Ovary (tissue), 9 donors: ENCODE measurements around the gene ADAMTS17. TPM values are rescaled to one million over a fixed set of nuclear protein-coding genes. Genes with fewer than 3 reads are reported as not detected.

Experiments
- DNase-seq, 5 donors: peaks; one replicate each; pipeline ENCODE4 v3.0.0-alpha.2; 2019 to 2020
- H3K27ac ChIP-seq, 2 donors: fragments of 200-600 bp; one replicate each; pipeline versions ENCODE4 v1.5.1 to v1.8.0; 2019 to 2022
- H3K27me3 ChIP-seq: fragments of 200-600 bp; one replicate; pipeline ENCODE4 v1.8.0; 2022
- H3K36me3 ChIP-seq: fragments of 200-600 bp; sonication (generic); one replicate; pipeline ENCODE4 v1.5.1; 2019
- H3K4me1 ChIP-seq: one replicate; pipeline ENCODE4 v1.8.1; 2013; ENCODE audit warnings: mild to moderate bottlenecking, moderate library complexity; ENCODE audit not compliant: insufficient read depth
- H3K4me3 ChIP-seq: fragments of 200-600 bp; sonication (generic); one replicate; pipeline ENCODE4 v1.5.1; 2017
- H3K9me3 ChIP-seq, 2 donors: fragments of 200-600 bp in 1 of 2; sonication (generic) in 1 of 2; one replicate each; pipeline versions ENCODE4 v1.5.1 to v1.8.1; 2013 to 2019; ENCODE audit warnings: mild to moderate bottlenecking in 1 of 2, moderate library complexity in 1 of 2
- EP300 ChIP-seq: sonication (generic); formaldehyde crosslinking; IDR thresholded peaks from one replicate; pipeline ENCODE4 v1.6.1; 2017; ENCODE audit warnings: antibody characterized with exemption
- POLR2A ChIP-seq: fragments of 450-650 bp; IDR thresholded peaks from one replicate; pipeline ENCODE4 v1.6.1; 2017; ENCODE audit warnings: antibody characterized with exemption, mild to moderate bottlenecking, moderate library complexity
- WGBS, 3 donors: extraction: QIAGEN DNeasy Blood & Tissue Kit in 1 of 3; methylation state at CpG; one replicate each; pipeline versions ENCODE4 v1.1.5 to v1.1.7; 2013 to 2017; 5-methylcytosine and 5-hydroxymethylcytosine counted together
- intact Hi-C, 4 donors: fragments of 100-400 bp; cut with DNase I; formaldehyde crosslinking; loops; one replicate each; pipeline versions ENCODE4 v1.11.0 to v1.15.1; 2022 to 2023
- polyA plus RNA-seq, 2 donors: library from polyadenylated mRNA; stranded (reverse); fragments of 200-250 nt in 1 of 2; fragments of 350-450 nt in 1 of 2; fragmentation: Illumina TruSeq in 1 of 2; extraction: RNeasy Lipid Tissue Mini Kit (QIAGEN cat#74804) in 1 of 2; gene quantifications; one replicate each; pipeline ENCODE4 v1.2.3, GENCODE V29; 2013 to 2014
- total RNA-seq, 7 donors: library from RNA; depleted of rRNA in 2 of 7; stranded (reverse); fragments of >200 nt in 2 of 7; fragmentation: NEBNext Ultra II Directional in 3 of 7; extraction: Animal tissue kit (Norgen Biotek cat#: 25700) in 3 of 7; gene quantifications; one replicate each; pipeline versions ENCODE4 v1.1.0 to v1.2.4, GENCODE V29; 2016 to 2023
- TF ChIP-seq, protein P1 (sequence below), 3 donors: fragments of 450-650 bp in 2 of 3; fragments of 200-600 bp in 1 of 3; IDR thresholded peaks; one replicate each; pipeline versions ENCODE4 v1.5.1 to v1.8.0; 2016 to 2022; ENCODE audit warnings: antibody characterized with exemption in 3 of 3, mild to moderate bottlenecking in 1 of 3
- donor health status: DM: no; HTN: no; CAD: no; lungs with moderate emphysema.
- donor health status: DM: no; HTN: no; CAD: no.
- donor health status: Bipolar disorder and iron deficiency.
- donor health status: DM: yes; HTN: yes; CAD: no.
- donor health status: DM: no; HTN: no; CAD: no.
- donor health status: DM: yes; HTN: yes; CAD: no.

Gene ADAMTS17
- total and polyA plus RNA-seq, 9 donors: 1.3 to 11.3 (median 5.9) TPM

GRCh38 chr15:100278596-100279380 is 63.0 kb downstream of the ADAMTS17 start:
- H3K36me3 ChIP-seq: no peaks in the 10 kb centered on the region
- no peaks in the 10 kb centered on the region for H3K27me3 ChIP-seq
- no peaks in the 10 kb centered on the region for H3K9me3 ChIP-seq
- TF ChIP-seq EP300 (no peak), POLR2A (no peak)
- TF ChIP-seq, protein P1, sequence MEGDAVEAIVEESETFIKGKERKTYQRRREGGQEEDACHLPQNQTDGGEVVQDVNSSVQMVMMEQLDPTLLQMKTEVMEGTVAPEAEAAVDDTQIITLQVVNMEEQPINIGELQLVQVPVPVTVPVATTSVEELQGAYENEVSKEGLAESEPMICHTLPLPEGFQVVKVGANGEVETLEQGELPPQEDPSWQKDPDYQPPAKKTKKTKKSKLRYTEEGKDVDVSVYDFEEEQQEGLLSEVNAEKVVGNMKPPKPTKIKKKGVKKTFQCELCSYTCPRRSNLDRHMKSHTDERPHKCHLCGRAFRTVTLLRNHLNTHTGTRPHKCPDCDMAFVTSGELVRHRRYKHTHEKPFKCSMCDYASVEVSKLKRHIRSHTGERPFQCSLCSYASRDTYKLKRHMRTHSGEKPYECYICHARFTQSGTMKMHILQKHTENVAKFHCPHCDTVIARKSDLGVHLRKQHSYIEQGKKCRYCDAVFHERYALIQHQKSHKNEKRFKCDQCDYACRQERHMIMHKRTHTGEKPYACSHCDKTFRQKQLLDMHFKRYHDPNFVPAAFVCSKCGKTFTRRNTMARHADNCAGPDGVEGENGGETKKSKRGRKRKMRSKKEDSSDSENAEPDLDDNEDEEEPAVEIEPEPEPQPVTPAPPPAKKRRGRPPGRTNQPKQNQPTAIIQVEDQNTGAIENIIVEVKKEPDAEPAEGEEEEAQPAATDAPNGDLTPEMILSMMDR (IDR thresholded peaks at IDR 0.05): no peak
- DNase-seq: no peak
- WGBS, 3 donors: 82 to 91% (median 83%) methylated on average over 14 of the region's 14 CpGs
- no peak overlapping the region for H3K27ac ChIP-seq
- H3K4me1 ChIP-seq: peaks cover 1% of the 10 kb centered on the region
- H3K4me3 ChIP-seq: no peak overlapping the region
- intact Hi-C loops: no loop called here

- H3K4me3 ChIP-seq: no peak overlapping the region
- H3K27ac ChIP-seq: no peak overlapping the region
- DNase-seq: no peak
- WGBS, 3 donors: 40 to 52% (median 47%) methylated on average over 17 of the region's 17 CpGs
- intact Hi-C loops: no loop called here
- no peaks in the 10 kb centered on the region for H3K27me3 ChIP-seq
- no peaks in the 10 kb centered on the region for H3K9me3 ChIP-seq
- H3K36me3 ChIP-seq: no peaks in the 10 kb centered on the region
- TF ChIP-seq, protein P1 (IDR thresholded peaks at IDR 0.05): no peak
- TF ChIP-seq EP300 (no peak), POLR2A (no peak)
- peaks cover 1% of the 10 kb centered on the region for H3K4me1 ChIP-seq
Observed at GRCh38 chr15:100277087-100277855, 64.5 kb downstream of the ADAMTS17 start.

GRCh38 chr15:100276506-100276905 is 65.3 kb downstream of the ADAMTS17 start:
- Histone ChIP-seq H3K9me3 (no peaks in the 10 kb centered on the region), H3K4me1 (peaks cover 1% of the 10 kb centered on the region), H3K27me3 (no peaks in the 10 kb centered on the region), H3K27ac (no peak overlapping the region), H3K4me3 (no peak overlapping the region), H3K36me3 (no peaks in the 10 kb centered on the region)
- intact Hi-C loops: no loop called here
- TF ChIP-seq EP300 (no peak), POLR2A (no peak)
- TF ChIP-seq, protein P1 (IDR thresholded peaks at IDR 0.05): no peak
- DNase-seq: no peak
- 7 to 18% (median 16%) methylated on average over 8 of the region's 8 CpGs for WGBS, 3 donors

- 92 to 96% (median 93%) methylated on average over 5 to 6 of the region's 6 CpGs for WGBS, 3 donors
- intact Hi-C loops: no loop called here
- Histone ChIP-seq H3K9me3 (no peaks in the 10 kb centered on the region), H3K4me3 (no peak overlapping the region), H3K27ac (no peak overlapping the region), H3K4me1 (peaks cover 1% of the 10 kb centered on the region), H3K27me3 (no peaks in the 10 kb centered on the region), H3K36me3 (no peaks in the 10 kb centered on the region)
- TF ChIP-seq EP300: no peak
- no peak for TF ChIP-seq POLR2A
- DNase-seq: no peak
Observed at GRCh38 chr15:100275641-100276040, 66.1 kb downstream of the ADAMTS17 start.
